Panc1 (cell line): ENCODE results near the gene C3orf70. TPM values are rescaled to one million over a fixed set of nuclear protein-coding genes. Genes with fewer than 3 reads are reported as not detected.
A peak's percentile ranks its signal among the peaks of the same experiment; 100 is the strongest.

Source experiments
- ATAC-seq: fragments of 200-7000 bp; cut with Tn5 transposase; 2 replicates; pipeline ENCODE4 v1.9.1; 2020; ENCODE audit warnings: mild to moderate bottlenecking, moderate library complexity
- BruUV-seq: library from RNA; stranded (reverse); fragments of 400-500 nt; replicated peaks from 2 replicates; lab custom pipeline; 2021; lab: Mats Ljungman, UMichigan
- CTCF ChIA-PET: fragments of 300-600 bp; sonication (Branson Sonifier 250); formaldehyde crosslinking; loops from one replicate; lab custom pipeline; 2022; ENCODE audit warnings: antibody characterized with exemption; lab: Charles Lee
- POLR2A ChIA-PET: fragments of 300-600 bp; sonication (Branson Sonifier 250); formaldehyde crosslinking; loops from one replicate; lab custom pipeline; 2022; ENCODE audit warnings: antibody characterized with exemption; lab: Charles Lee
- DNase-seq: peaks from one replicate; pipeline ENCODE4 v3.0.0-alpha.2; 2010; ENCODE audit warnings: low read depth, low spot score
- H3K27ac ChIP-seq: 2 replicates; pipeline ENCODE4 v1.5.1; 2011; ENCODE audit warnings: mild to moderate bottlenecking, low read length, inconsistent platforms
- H3K27me3 ChIP-seq: fragments of 200-500 bp; sonication (Bioruptor generic); 2 replicates; pipeline ENCODE4 v1.6.0; 2014; ENCODE audit warnings: low read length, inconsistent platforms; ENCODE audit not compliant: control insufficient read depth, insufficient read depth
- H3K36me3 ChIP-seq: fragments of 200-500 bp; sonication (Bioruptor generic); 2 replicates; pipeline ENCODE4 v1.5.1; 2014; ENCODE audit warnings: inconsistent platforms, mild to moderate bottlenecking, low read length, moderate library complexity; ENCODE audit not compliant: control insufficient read depth, insufficient read depth
- H3K4me1 ChIP-seq: 2 replicates; pipeline ENCODE4 v1.5.1; 2011; ENCODE audit warnings: inconsistent platforms, mild to moderate bottlenecking, low read length, moderate library complexity; ENCODE audit not compliant: control insufficient read depth, insufficient read depth
- H3K4me3 ChIP-seq, 2 experiments: 2 replicates each; pipeline ENCODE4 v1.5.1; 2011 to 2012; ENCODE audit warnings: low read depth in 2 of 2, low read length in 2 of 2, mild to moderate bottlenecking in 2 of 2, inconsistent platforms in 1 of 2, moderate library complexity in 1 of 2
- H3K9me3 ChIP-seq: fragments of 200-500 bp; sonication (Bioruptor generic); 2 replicates; pipeline ENCODE4 v1.5.1; 2014; ENCODE audit warnings: low read depth, mild to moderate bottlenecking, inconsistent platforms, low read length, moderate library complexity; ENCODE audit not compliant: control insufficient read depth, insufficient read depth
- POLR2AphosphoS5 ChIP-seq: IDR thresholded peaks from 2 replicates; pipeline ENCODE4 v1.6.1; 2012; ENCODE audit warnings: mild to moderate bottlenecking, low read depth, low read length, moderate library complexity
- SIN3A ChIP-seq: IDR thresholded peaks from 2 replicates; pipeline ENCODE4 v1.6.1; 2012; ENCODE audit warnings: low read depth, mild to moderate bottlenecking, low read length, moderate library complexity, borderline replicate concordance; ENCODE audit not compliant: insufficient read depth
- TCF7L2 ChIP-seq: IDR thresholded peaks from 2 replicates; pipeline ENCODE4 v1.6.1; 2011; ENCODE audit warnings: mild to moderate bottlenecking, low read depth, low read length, inconsistent platforms
- in situ Hi-C: cut with HindIII; loops from 2 replicates; pipeline ENCODE4 v1.10.0; 2016; ENCODE audit warnings: low sequenced_read_pairs, low pct_unique_long_range_greater_than_20kb
- intact Hi-C: fragments of 100-400 bp; cut with micrococcal nuclease; formaldehyde crosslinking; loops from one replicate; pipeline ENCODE4 v1.10.0; 2022; ENCODE audit not compliant: unreplicated experiment
- total RNA-seq: library from RNA; stranded (reverse); gene quantifications from one replicate; pipeline ENCODE4 v1.2.1, GENCODE V29; 2021; ENCODE audit not compliant: unreplicated experiment
- TF ChIP-seq, protein P1 (sequence below): fragments of 450-650 bp; IDR thresholded peaks from 2 replicates; pipeline ENCODE4 v1.5.1; 2017; ENCODE audit warnings: mild to moderate bottlenecking
- TF ChIP-seq, protein P2 (sequence below), 2 experiments: IDR thresholded peaks; 2 replicates each; pipeline ENCODE4 v1.6.1; 2011 to 2012; ENCODE audit warnings: low read depth in 2 of 2, control low read depth in 1 of 2, low read length in 1 of 2, mild to moderate bottlenecking in 1 of 2, moderate library complexity in 1 of 2; ENCODE audit not compliant: insufficient read depth in 1 of 2

Gene C3orf70
- total RNA-seq, 1 experiment from 2014 or later = 0.10 TPM

DNA sequence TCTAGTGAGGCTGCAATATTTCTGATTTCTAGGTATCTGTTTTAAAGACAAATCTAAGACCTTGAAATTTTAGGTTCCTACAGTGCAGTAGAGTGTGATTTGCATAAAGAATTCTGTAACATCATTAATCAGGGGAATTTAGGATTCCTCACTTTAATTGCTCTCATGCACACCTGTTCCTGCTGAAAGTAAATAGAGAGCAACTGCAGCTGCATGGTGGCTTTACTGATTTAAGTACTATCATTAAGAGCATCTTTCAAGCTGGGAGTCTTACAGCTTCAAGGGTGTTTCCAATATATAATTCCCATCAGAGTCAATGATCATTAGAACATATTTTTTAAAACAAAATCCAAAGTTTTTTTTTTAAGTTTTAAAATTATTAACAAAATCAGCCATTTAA is 36.0 kb upstream of the C3orf70 start:
- H3K27ac ChIP-seq = no peak overlapping the region
- no peak overlapping the region for H3K4me3 ChIP-seq
- in situ Hi-C loops = no loop called here
- BruUV-seq = no TSS peak
- DNase-seq = no peak
- TF ChIP-seq, protein P1, sequence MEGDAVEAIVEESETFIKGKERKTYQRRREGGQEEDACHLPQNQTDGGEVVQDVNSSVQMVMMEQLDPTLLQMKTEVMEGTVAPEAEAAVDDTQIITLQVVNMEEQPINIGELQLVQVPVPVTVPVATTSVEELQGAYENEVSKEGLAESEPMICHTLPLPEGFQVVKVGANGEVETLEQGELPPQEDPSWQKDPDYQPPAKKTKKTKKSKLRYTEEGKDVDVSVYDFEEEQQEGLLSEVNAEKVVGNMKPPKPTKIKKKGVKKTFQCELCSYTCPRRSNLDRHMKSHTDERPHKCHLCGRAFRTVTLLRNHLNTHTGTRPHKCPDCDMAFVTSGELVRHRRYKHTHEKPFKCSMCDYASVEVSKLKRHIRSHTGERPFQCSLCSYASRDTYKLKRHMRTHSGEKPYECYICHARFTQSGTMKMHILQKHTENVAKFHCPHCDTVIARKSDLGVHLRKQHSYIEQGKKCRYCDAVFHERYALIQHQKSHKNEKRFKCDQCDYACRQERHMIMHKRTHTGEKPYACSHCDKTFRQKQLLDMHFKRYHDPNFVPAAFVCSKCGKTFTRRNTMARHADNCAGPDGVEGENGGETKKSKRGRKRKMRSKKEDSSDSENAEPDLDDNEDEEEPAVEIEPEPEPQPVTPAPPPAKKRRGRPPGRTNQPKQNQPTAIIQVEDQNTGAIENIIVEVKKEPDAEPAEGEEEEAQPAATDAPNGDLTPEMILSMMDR = no peak
- TF ChIP-seq, protein P2, sequence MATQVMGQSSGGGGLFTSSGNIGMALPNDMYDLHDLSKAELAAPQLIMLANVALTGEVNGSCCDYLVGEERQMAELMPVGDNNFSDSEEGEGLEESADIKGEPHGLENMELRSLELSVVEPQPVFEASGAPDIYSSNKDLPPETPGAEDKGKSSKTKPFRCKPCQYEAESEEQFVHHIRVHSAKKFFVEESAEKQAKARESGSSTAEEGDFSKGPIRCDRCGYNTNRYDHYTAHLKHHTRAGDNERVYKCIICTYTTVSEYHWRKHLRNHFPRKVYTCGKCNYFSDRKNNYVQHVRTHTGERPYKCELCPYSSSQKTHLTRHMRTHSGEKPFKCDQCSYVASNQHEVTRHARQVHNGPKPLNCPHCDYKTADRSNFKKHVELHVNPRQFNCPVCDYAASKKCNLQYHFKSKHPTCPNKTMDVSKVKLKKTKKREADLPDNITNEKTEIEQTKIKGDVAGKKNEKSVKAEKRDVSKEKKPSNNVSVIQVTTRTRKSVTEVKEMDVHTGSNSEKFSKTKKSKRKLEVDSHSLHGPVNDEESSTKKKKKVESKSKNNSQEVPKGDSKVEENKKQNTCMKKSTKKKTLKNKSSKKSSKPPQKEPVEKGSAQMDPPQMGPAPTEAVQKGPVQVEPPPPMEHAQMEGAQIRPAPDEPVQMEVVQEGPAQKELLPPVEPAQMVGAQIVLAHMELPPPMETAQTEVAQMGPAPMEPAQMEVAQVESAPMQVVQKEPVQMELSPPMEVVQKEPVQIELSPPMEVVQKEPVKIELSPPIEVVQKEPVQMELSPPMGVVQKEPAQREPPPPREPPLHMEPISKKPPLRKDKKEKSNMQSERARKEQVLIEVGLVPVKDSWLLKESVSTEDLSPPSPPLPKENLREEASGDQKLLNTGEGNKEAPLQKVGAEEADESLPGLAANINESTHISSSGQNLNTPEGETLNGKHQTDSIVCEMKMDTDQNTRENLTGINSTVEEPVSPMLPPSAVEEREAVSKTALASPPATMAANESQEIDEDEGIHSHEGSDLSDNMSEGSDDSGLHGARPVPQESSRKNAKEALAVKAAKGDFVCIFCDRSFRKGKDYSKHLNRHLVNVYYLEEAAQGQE (IDR thresholded peaks at IDR 0.05; ENCODE audit: insufficient read depth in 1 of 2, low read depth in 2 of 2, low read length in 1 of 2) = no peak
- TF ChIP-seq POLR2AphosphoS5 (no peak), TCF7L2 (no peak), SIN3A (no peak)
- no peaks in the 10 kb centered on the region for H3K9me3 ChIP-seq
- POLR2A ChIA-PET = no interaction called here
- no peaks in the 10 kb centered on the region for H3K4me1 ChIP-seq
- intact Hi-C loops = no loop called here
- CTCF ChIA-PET = no interaction called here
- H3K27me3 ChIP-seq = peaks cover 4% of the 10 kb centered on the region; the same call in 1 of the 2 replicates
- H3K36me3 ChIP-seq = no peaks in the 10 kb centered on the region
- no peak for ATAC-seq

- no peak for DNase-seq
- peaks cover 4% of the 10 kb centered on the region; the same call in 1 of the 2 replicates for H3K27me3 ChIP-seq
- in situ Hi-C loops (no loop called here), intact Hi-C loops (no loop called here)
- no peak for TF ChIP-seq POLR2AphosphoS5
- no peaks in the 10 kb centered on the region for H3K4me1 ChIP-seq
- no TSS peak for BruUV-seq
- ChIA-PET CTCF (no interaction called here), POLR2A (interaction anchor here (0.9 kb wide), 1 partner anchor 32 kb away, joined by 3 read pairs; no protein-coding TSS in a partner anchor)
- H3K9me3 ChIP-seq = no peaks in the 10 kb centered on the region
- no peaks in the 10 kb centered on the region for H3K36me3 ChIP-seq
- no peak overlapping the region for H3K4me3 ChIP-seq
- no peak overlapping the region for H3K27ac ChIP-seq
- no peak for ATAC-seq
Observed at GRCh38 chr3:185187391-185187790, 34.5 kb upstream of the C3orf70 start.

DNA sequence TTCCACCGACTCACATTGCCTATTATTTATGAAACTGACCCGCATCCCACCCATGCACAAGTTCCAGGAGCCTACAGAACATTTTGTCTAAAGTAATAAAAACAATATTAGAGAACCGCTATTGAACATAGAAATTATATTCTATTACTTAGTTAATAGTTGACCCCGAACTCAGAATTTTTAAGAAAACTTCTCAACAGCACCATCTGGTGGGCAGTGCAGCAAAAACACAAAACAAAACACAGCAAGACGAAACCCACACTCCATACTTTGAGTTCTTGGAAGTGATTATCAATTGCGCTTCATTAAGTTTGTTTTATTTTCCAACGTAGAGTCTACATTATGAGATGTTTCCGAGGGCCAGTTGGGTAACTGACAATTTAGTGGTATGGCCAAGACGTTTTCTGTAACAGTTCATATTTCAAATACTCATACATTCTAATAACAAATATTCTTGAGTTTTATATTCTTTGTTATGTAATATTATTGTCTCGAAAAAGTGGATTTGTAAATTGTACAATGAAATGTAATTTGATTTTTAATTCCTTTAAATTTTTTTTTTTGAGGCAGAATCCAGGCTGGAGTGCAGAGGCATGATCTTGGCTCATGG is 24.0 kb upstream of the C3orf70 start:
- no peak for ATAC-seq

More for the DNA sequence above, 24.0 kb upstream of the C3orf70 start:
- ChIA-PET CTCF (no interaction called here), POLR2A (no interaction called here)
- no peaks in the 10 kb centered on the region for H3K9me3 ChIP-seq
- H3K27me3 ChIP-seq = peaks cover 11% of the 10 kb centered on the region
- H3K4me3 ChIP-seq = no peak overlapping the region
- no peaks in the 10 kb centered on the region for H3K4me1 ChIP-seq
- in situ Hi-C loops (no loop called here), intact Hi-C loops (loop anchor here (2.0 kb wide), 1 partner anchor 302 kb away; no protein-coding TSS in a partner anchor)
- no TSS peak for BruUV-seq
- H3K36me3 ChIP-seq = no peaks in the 10 kb centered on the region
- H3K27ac ChIP-seq = no peak overlapping the region
- TF ChIP-seq POLR2AphosphoS5 (no peak), SIN3A (no peak)
- TF ChIP-seq, protein P1 = peak; percentile 80; the same call in 1 of the 2 replicates
- TF ChIP-seq, protein P2 (IDR thresholded peaks at IDR 0.05; ENCODE audit: insufficient read depth in 1 of 2, low read depth in 2 of 2, low read length in 1 of 2) = no peak
- DNase-seq = peak; percentile 27
